HepG2 (cell line): ENCODE results near the gene G6PC3. TPM values are rescaled to one million over a fixed set of nuclear protein-coding genes. Genes with fewer than 3 reads are reported as not detected.

Source experiments
- ATAC-seq: fragments of 200-7000 bp; cut with Tn5 transposase; 3 replicates; pipeline ENCODE4 v1.9.1; 2020; ENCODE audit warnings: mild to moderate bottlenecking, moderate library complexity
- BruUV-seq: library from RNA; stranded (reverse); fragments of 400-500 nt; replicated peaks from 2 replicates; lab custom pipeline; 2021; lab: Mats Ljungman, UMichigan
- CTCF ChIA-PET: fragments of 300-600 bp; formaldehyde crosslinking; extraction: SDS; loops from one replicate; lab custom pipeline; 2021; ENCODE audit warnings: low total read pairs, inconsistent platforms, low intra/inter-chr PET ratio; lab: Yijun Ruan, JAX
- POLR2A ChIA-PET: fragments of 350-600 bp; sonication (Branson Sonifier 250); formaldehyde crosslinking; loops from one replicate; lab custom pipeline; 2020; ENCODE audit warnings: antibody characterized with exemption, inconsistent platforms; lab: Yijun Ruan, JAX
- DNase-seq: peaks from one replicate; pipeline ENCODE4 v3.0.0-alpha.2; 2015; ENCODE audit warnings: low spot score
- FAIRE-seq: peaks from 3 replicates; lab custom pipeline; 2011; peaks lifted over from hg19 to GRCh38; lab: Jason Lieb, UNC
- H2AFZ ChIP-seq: one replicate; pipeline ENCODE4 v1.6.1; 2011; ENCODE audit warnings: low read length, inconsistent platforms
- H3K27ac ChIP-seq: fragments of 300-600 bp; 3 replicates; pipeline ENCODE4 v1.8.0; 2011; ENCODE audit warnings: mixed run types, mild to moderate bottlenecking, mixed read lengths, low read length, inconsistent platforms; ENCODE audit not compliant: insufficient read depth; ENCODE audit errors: extremely low read length
- H3K27me3 ChIP-seq, 2 experiments: fragments of 200-600 bp in 1 of 2; 2 replicates in 1 of 2; 3 replicates in 1 of 2; pipeline versions ENCODE4 v1.6.0 to v1.8.0; 2011; ENCODE audit warnings: low read length in 2 of 2, mild to moderate bottlenecking in 2 of 2, moderate library complexity in 2 of 2, inconsistent platforms in 1 of 2; ENCODE audit not compliant: insufficient read depth in 2 of 2, control insufficient read depth in 1 of 2
- H3K36me3 ChIP-seq, 2 experiments: fragments of 200-600 bp in 1 of 2; replicated peaks in 1 of 2; 2 replicates in 1 of 2; 3 replicates in 1 of 2; pipeline versions ENCODE4 v1.5.1 to v1.8.0; 2011; ENCODE audit warnings: low read length in 2 of 2, inconsistent platforms in 1 of 2; ENCODE audit not compliant: insufficient read depth in 2 of 2, control insufficient read depth in 1 of 2
- H3K4me1 ChIP-seq: 2 replicates; pipeline ENCODE4 v1.5.1; 2012; ENCODE audit warnings: low read length, inconsistent platforms; ENCODE audit not compliant: insufficient read depth
- H3K4me2 ChIP-seq: 2 replicates; pipeline ENCODE4 v1.6.0; 2011; ENCODE audit warnings: low read depth, low read length, inconsistent platforms
- H3K4me3 ChIP-seq, 3 experiments: fragments of 200-600 bp in 1 of 3; sonication (generic), shearing (Covaris generic) in 1 of 3; replicated peaks in 1 of 3; 2 replicates each; pipeline ENCODE4 v1.5.1; 2011 to 2016; ENCODE audit warnings: low read length in 3 of 3, inconsistent platforms in 2 of 3, low read depth in 2 of 3, mild to moderate bottlenecking in 2 of 3, control low read depth in 1 of 3, mixed read lengths in 1 of 3; ENCODE audit not compliant: insufficient read depth in 1 of 3
- H3K79me2 ChIP-seq: one replicate; pipeline ENCODE4 v1.6.1; 2011; ENCODE audit warnings: low read length, inconsistent platforms; ENCODE audit not compliant: insufficient read depth
- H3K9ac ChIP-seq: 2 replicates; pipeline ENCODE4 v1.6.0; 2011; ENCODE audit warnings: mild to moderate bottlenecking, low read depth, low read length, inconsistent platforms; ENCODE audit not compliant: insufficient read depth
- H3K9me3 ChIP-seq: 2 replicates; pipeline ENCODE4 v1.5.1; 2012; ENCODE audit warnings: mild to moderate bottlenecking, low read length
- H4K20me1 ChIP-seq: 2 replicates; pipeline ENCODE4 v1.6.0; 2011; ENCODE audit warnings: inconsistent platforms, mild to moderate bottlenecking, low read length, moderate library complexity; ENCODE audit not compliant: insufficient read depth
- ARID5B ChIP-seq: IDR thresholded peaks from 2 replicates; pipeline ENCODE4 v1.4.0; 2020; ENCODE audit warnings: mild to moderate bottlenecking, missing genetic modification reagents
- CHCHD3 ChIP-seq: sonication (generic); formaldehyde crosslinking; IDR thresholded peaks from 2 replicates; pipeline ENCODE4 v1.8.0; 2022; ENCODE audit warnings: mild to moderate bottlenecking, missing genetic modification reagents, moderate library complexity
- FOXJ3 ChIP-seq: sonication (generic); formaldehyde crosslinking; IDR thresholded peaks from 2 replicates; pipeline ENCODE4 v1.4.0; 2020; ENCODE audit warnings: missing genetic modification reagents, mild to moderate bottlenecking, borderline replicate concordance
- JUNB ChIP-seq: sonication (generic); formaldehyde crosslinking; IDR thresholded peaks from 2 replicates; pipeline ENCODE4 v1.8.0; 2022; ENCODE audit warnings: missing genetic modification reagents, mild to moderate bottlenecking, borderline replicate concordance
- NFIC ChIP-seq: IDR thresholded peaks from 2 replicates; pipeline ENCODE4 v1.6.1; 2012; ENCODE audit warnings: mild to moderate bottlenecking, low read length, inconsistent platforms
- RAD51 ChIP-seq: fragments of 450-650 bp; IDR thresholded peaks from 2 replicates; pipeline ENCODE4 v1.6.1; 2016; ENCODE audit warnings: borderline replicate concordance
- SOX13 ChIP-seq, 3 experiments: fragments of 450-650 bp in 1 of 3; sonication (generic) in 1 of 3; formaldehyde crosslinking in 1 of 3; IDR thresholded peaks in 2 of 3; conservative IDR thresholded peaks in 1 of 3; 2 replicates each; pipeline versions ENCODE4 v1.5.0 to v1.6.1; 2016 to 2020; ENCODE audit warnings: antibody characterized with exemption in 1 of 3, mild to moderate bottlenecking in 1 of 3, missing compliant biosample characterization in 1 of 3, missing genetic modification reagents in 1 of 3, moderate library complexity in 1 of 3
- THYN1 ChIP-seq: sonication (generic); formaldehyde crosslinking; IDR thresholded peaks from 2 replicates; pipeline ENCODE4 v1.8.1; 2023; ENCODE audit warnings: low read depth, mild to moderate bottlenecking, moderate library complexity, missing genetic modification reagents, borderline replicate concordance
- ZBTB21 ChIP-seq: sonication (generic); formaldehyde crosslinking; IDR thresholded peaks from 2 replicates; pipeline ENCODE4 v1.4.0; 2020; ENCODE audit warnings: missing genetic modification reagents
- ZBTB42 ChIP-seq: sonication (generic); formaldehyde crosslinking; IDR thresholded peaks from 2 replicates; pipeline ENCODE4 v1.5.0; 2020; ENCODE audit warnings: mild to moderate bottlenecking, missing genetic modification reagents
- ZNF296 ChIP-seq: sonication (generic); formaldehyde crosslinking; conservative IDR thresholded peaks from 2 replicates; pipeline ENCODE4 v1.5.0; 2020; ENCODE audit warnings: mild to moderate bottlenecking, missing genetic modification reagents
- ZNF337 ChIP-seq: sonication (generic); formaldehyde crosslinking; IDR thresholded peaks from 2 replicates; pipeline ENCODE4 v1.5.1; 2020; ENCODE audit warnings: missing genetic modification reagents, low read depth, mild to moderate bottlenecking, borderline replicate concordance
- WGBS: methylation state at CpG from one replicate; pipeline ENCODE4 v1.1.6; 2017; ENCODE audit warnings: low lambda C conversion rate; 5-methylcytosine and 5-hydroxymethylcytosine counted together
- in situ Hi-C: cut with HindIII; loops from 2 replicates; pipeline ENCODE4 v1.10.0; 2017; ENCODE audit warnings: low pct_unique_long_range_greater_than_20kb; ENCODE audit not compliant: extremely low pct_ligation_motif_present
- intact Hi-C: fragments of 100-400 bp; cut with micrococcal nuclease; formaldehyde crosslinking; loops from one replicate; pipeline ENCODE4 v1.10.0; 2022; ENCODE audit not compliant: unreplicated experiment
- polyA plus RNA-seq, 8 experiments: library from polyadenylated mRNA; depleted of rRNA in 3 of 8; stranded (reverse) in 7 of 8; unstranded in 1 of 8; fragments of >200 nt; fragmentation: Illumina TruSeq in 4 of 8; extraction: Trizol in 4 of 8; gene quantifications; 2 replicates each; pipeline versions ENCODE4 v1.2.1 to v1.2.3, GENCODE V29; 2011 to 2016; ENCODE audit warnings: low read depth in 4 of 8, missing spikeins in 1 of 8, mixed read lengths in 1 of 8; ENCODE audit not compliant: insufficient read depth in 1 of 8
- total RNA-seq, 5 experiments: library from RNA; depleted of rRNA; stranded (reverse); fragments of >200 nt; fragmentation: Illumina TruSeq; extraction: Trizol; gene quantifications; 2 replicates each; pipeline ENCODE4 v1.2.3, GENCODE V29; 2016; ENCODE audit warnings: low read depth in 1 of 5
- TF ChIP-seq, protein P1 (sequence below): IDR thresholded peaks from 2 replicates; pipeline ENCODE4 v1.6.1; 2016; ENCODE audit warnings: mild to moderate bottlenecking, missing biosample characterization, missing genetic modification reagents

G6PC3 gene
- total and polyA plus RNA-seq, 2 of the 13 experiments (the other 11 are each of a cell fraction or from before 2014, with no cell fraction given): 38.5 to 75.8 TPM

- CTCF ChIA-PET: no interaction called here
- no TSS peak for BruUV-seq
These were observed 33.1 kb upstream of the G6PC3 start for GRCh38 chr17:44037471-44037870.

More at GRCh38 chr17:44037471-44037870, 33.1 kb upstream of the G6PC3 start:
- ATAC-seq (no peak), DNase-seq (no peak), FAIRE-seq (no peak)
- POLR2A ChIA-PET: no interaction called here
- 96% methylated on average over 2 of the region's 2 CpGs for WGBS
- H3K9me3 ChIP-seq: no peaks in the 10 kb centered on the region
- no peak overlapping the region for H3K9ac ChIP-seq
- H3K79me2 ChIP-seq: peaks cover 25% of the 10 kb centered on the region
- no peak overlapping the region for H2AFZ ChIP-seq
- intact Hi-C loops (no loop called here), in situ Hi-C loops (no loop called here)
- peaks cover 15% of the 10 kb centered on the region; the same call in 1 of the 2 replicates for H4K20me1 ChIP-seq
- no peaks in the 10 kb centered on the region for H3K27me3 ChIP-seq
- TF ChIP-seq CHCHD3 (CRISPR knock-in tag): no peak
- no peak for TF ChIP-seq NFIC
- TF ChIP-seq JUNB (CRISPR knock-in tag): no peak
- no peak for TF ChIP-seq SOX13 (IDR thresholded peaks at IDR 0.05)
- no peak for TF ChIP-seq SOX13 (CRISPR knock-in tag; conservative IDR thresholded peaks at IDR 0.05 in 1 of 2, IDR thresholded peaks at IDR 0.05 in 1 of 2)
- no peak for TF ChIP-seq ZNF296 (CRISPR knock-in tag)
- TF ChIP-seq, protein P1, sequence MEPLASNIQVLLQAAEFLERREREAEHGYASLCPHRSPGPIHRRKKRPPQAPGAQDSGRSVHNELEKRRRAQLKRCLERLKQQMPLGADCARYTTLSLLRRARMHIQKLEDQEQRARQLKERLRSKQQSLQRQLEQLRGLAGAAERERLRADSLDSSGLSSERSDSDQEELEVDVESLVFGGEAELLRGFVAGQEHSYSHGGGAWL: no peak
- no peak for TF ChIP-seq RAD51
- TF ChIP-seq THYN1: no peak
- no peak for TF ChIP-seq FOXJ3 (CRISPR knock-in tag)
- no peak for TF ChIP-seq ZBTB21
- no peak for TF ChIP-seq ZNF337 (CRISPR knock-in tag)
- TF ChIP-seq ARID5B (CRISPR knock-in tag): no peak
- no peak for TF ChIP-seq ZBTB42 (CRISPR knock-in tag)
- no peak overlapping the region for H3K4me3 ChIP-seq
- no peak overlapping the region for H3K4me2 ChIP-seq
- H3K36me3 ChIP-seq: peaks cover 34 to 58% of the 10 kb centered on the region in 2 experiments
- peaks cover 20% of the 10 kb centered on the region for H3K4me1 ChIP-seq
- H3K27ac ChIP-seq: no peak overlapping the region
